ENCODE results near the gene PPP1R1C.

DNA sequence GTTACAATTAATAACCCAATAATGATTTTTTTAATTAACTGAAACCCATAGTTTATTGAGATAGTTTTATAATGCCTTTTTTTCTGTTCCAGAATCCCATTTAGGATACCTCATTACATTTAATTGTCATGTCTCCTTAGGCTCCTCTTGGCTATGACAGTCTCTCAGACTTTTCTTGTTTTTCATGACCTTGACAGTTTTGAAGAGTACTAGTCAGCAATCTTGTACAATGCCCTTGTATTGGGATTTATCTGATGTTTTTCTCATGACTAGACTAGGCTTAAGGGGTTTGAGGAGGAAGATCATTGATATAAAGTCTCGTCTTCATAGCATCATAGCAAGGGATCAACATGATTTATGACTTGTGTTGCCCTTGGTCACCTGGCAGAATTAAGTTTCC, 72.4 kb downstream of the PPP1R1C start:
- TF ChIP-seq TAF1 (IDR thresholded peaks at IDR 0.05; ENCODE audit: borderline replicate concordance, low read depth, low read length) = no peak
- no peak for TF ChIP-seq POLR2A (IDR thresholded peaks at IDR 0.05; ENCODE audit: low read depth, low read length)

Data from GM12892 (cell line).